OCI-LY1 (cell line): ENCODE data around the gene IL20RB.

ENCODE experiments used
- H2AFZ ChIP-seq: fragments of 200-600 bp; sonication (generic), shearing (Covaris generic); 2 replicates; pipeline ENCODE4 v1.6.0; 2014; ENCODE audit warnings: antibody characterized with exemption, mild to moderate bottlenecking, low read length
- H3F3A ChIP-seq: fragments of 200-600 bp; sonication (generic), shearing (Covaris generic); 2 replicates; pipeline ENCODE4 v1.6.0; 2014; ENCODE audit warnings: mild to moderate bottlenecking, antibody characterized with exemption, low read length, moderate library complexity; ENCODE audit not compliant: insufficient read depth
- H3K27ac ChIP-seq: fragments of 200-600 bp; sonication (generic); 2 replicates; pipeline ENCODE4 v1.5.1; 2014; ENCODE audit warnings: low read length, mixed run types, mild to moderate bottlenecking, low read depth; ENCODE audit not compliant: poor library complexity, severe bottlenecking
- H3K27me3 ChIP-seq: fragments of 200-600 bp; sonication (generic); 2 replicates; pipeline ENCODE4 v1.6.0; 2014; ENCODE audit warnings: antibody characterized with exemption, mild to moderate bottlenecking, low read length, moderate library complexity; ENCODE audit not compliant: insufficient read depth
- H3K36me3 ChIP-seq: fragments of 200-600 bp; sonication (generic); 2 replicates; pipeline ENCODE4 v1.6.1; 2014; ENCODE audit warnings: mild to moderate bottlenecking, antibody characterized with exemption, low read length, moderate library complexity, mixed read lengths; ENCODE audit not compliant: insufficient read depth
- H3K4me1 ChIP-seq: fragments of 200-600 bp; sonication (generic); 2 replicates; pipeline ENCODE4 v1.5.1; 2014; ENCODE audit warnings: mild to moderate bottlenecking, low read length, moderate library complexity; ENCODE audit not compliant: insufficient read depth, severe bottlenecking
- H3K4me2 ChIP-seq: fragments of 200-600 bp; sonication (generic), shearing (Covaris generic); 2 replicates; pipeline ENCODE4 v1.6.1; 2014; ENCODE audit warnings: low read length
- H3K4me3 ChIP-seq: fragments of 200-600 bp; sonication (generic); 2 replicates; pipeline ENCODE4 v1.5.1; 2014; ENCODE audit warnings: low read length, low read depth, mild to moderate bottlenecking, mixed read lengths; ENCODE audit not compliant: poor library complexity, severe bottlenecking
- H3K79me2 ChIP-seq: fragments of 200-600 bp; shearing (Covaris generic); 2 replicates; pipeline ENCODE4 v1.6.1; 2016; ENCODE audit warnings: mixed run types, low read length, mixed read lengths; ENCODE audit not compliant: insufficient read depth
- H3K9ac ChIP-seq: fragments of 200-600 bp; sonication (generic), shearing (Covaris generic); 2 replicates; pipeline ENCODE4 v1.6.1; 2014; ENCODE audit warnings: mild to moderate bottlenecking, low read length, mixed read lengths
- H3K9me2 ChIP-seq: fragments of 200-600 bp; sonication (generic), shearing (Covaris generic); 2 replicates; pipeline ENCODE4 v1.6.1; 2014; ENCODE audit warnings: low read depth, mild to moderate bottlenecking, low read length, mixed read lengths
- H3K9me3 ChIP-seq: fragments of 200-600 bp; shearing (Covaris generic); 2 replicates; pipeline ENCODE4 v1.6.1; 2014; ENCODE audit warnings: low read length, mixed read lengths
- H4K20me1 ChIP-seq: fragments of 200-600 bp; sonication (generic), shearing (Covaris generic); 2 replicates; pipeline ENCODE4 v1.6.0; 2016; ENCODE audit warnings: mild to moderate bottlenecking, low read length; ENCODE audit not compliant: insufficient read depth
- EZH2 ChIP-seq: fragments of 200-600 bp; sonication (generic), shearing (Covaris generic); IDR thresholded peaks from 2 replicates; pipeline ENCODE4 v1.8.0; 2017; ENCODE audit warnings: borderline replicate concordance, mixed run types, mild to moderate bottlenecking, antibody characterized with exemption, low read length, moderate library complexity, mixed read lengths
- TF ChIP-seq, protein P1 (sequence below): fragments of 200-600 bp; sonication (generic), shearing (Covaris generic); IDR thresholded peaks from 2 replicates; pipeline ENCODE4 v1.5.1; 2017; ENCODE audit warnings: mild to moderate bottlenecking, antibody characterized with exemption, low read length, moderate library complexity, mixed read lengths

The IL20RB gene

GRCh38 chr3:137008976-137009375, 51.2 kb downstream of the IL20RB start:
- Histone ChIP-seq H4K20me1 (no peaks in the 10 kb centered on the region), H3K9me3 (no peaks in the 10 kb centered on the region), H3K9ac (no peak overlapping the region), H3K79me2 (no peaks in the 10 kb centered on the region), H3K27me3 (no peaks in the 10 kb centered on the region), H3K4me3 (no peak overlapping the region), H2AFZ (no peak overlapping the region), H3K36me3 (no peaks in the 10 kb centered on the region), H3K4me2 (no peak overlapping the region), H3K9me2 (no peaks in the 10 kb centered on the region), H3F3A (no peaks in the 10 kb centered on the region), H3K4me1 (peaks cover 6% of the 10 kb centered on the region), H3K27ac (no peak overlapping the region)
- TF ChIP-seq, protein P1, sequence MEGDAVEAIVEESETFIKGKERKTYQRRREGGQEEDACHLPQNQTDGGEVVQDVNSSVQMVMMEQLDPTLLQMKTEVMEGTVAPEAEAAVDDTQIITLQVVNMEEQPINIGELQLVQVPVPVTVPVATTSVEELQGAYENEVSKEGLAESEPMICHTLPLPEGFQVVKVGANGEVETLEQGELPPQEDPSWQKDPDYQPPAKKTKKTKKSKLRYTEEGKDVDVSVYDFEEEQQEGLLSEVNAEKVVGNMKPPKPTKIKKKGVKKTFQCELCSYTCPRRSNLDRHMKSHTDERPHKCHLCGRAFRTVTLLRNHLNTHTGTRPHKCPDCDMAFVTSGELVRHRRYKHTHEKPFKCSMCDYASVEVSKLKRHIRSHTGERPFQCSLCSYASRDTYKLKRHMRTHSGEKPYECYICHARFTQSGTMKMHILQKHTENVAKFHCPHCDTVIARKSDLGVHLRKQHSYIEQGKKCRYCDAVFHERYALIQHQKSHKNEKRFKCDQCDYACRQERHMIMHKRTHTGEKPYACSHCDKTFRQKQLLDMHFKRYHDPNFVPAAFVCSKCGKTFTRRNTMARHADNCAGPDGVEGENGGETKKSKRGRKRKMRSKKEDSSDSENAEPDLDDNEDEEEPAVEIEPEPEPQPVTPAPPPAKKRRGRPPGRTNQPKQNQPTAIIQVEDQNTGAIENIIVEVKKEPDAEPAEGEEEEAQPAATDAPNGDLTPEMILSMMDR, result no peak
- no peak for TF ChIP-seq EZH2

DNA sequence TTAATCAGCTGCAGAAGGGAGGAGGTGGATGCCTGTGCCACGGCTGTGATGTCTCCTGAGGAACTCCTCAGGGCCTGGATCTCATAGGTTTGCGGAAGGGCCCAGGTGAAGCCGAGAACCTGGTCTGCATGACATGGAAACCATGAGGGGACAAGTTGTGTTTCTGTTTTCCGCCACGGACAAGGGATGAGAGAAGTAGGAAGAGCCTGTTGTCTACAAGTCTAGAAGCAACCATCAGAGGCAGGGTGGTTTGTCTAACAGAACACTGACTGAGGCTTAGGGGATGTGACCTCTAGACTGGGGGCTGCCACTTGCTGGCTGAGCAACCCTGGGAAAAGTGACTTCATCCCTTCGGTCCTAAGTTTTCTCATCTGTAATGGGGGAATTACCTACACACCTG, 52.4 kb downstream of the IL20RB start:
- H3K4me1 ChIP-seq, result peaks cover 12% of the 10 kb centered on the region
- no peak overlapping the region for H3K4me2 ChIP-seq
- no peaks in the 10 kb centered on the region for H3K36me3 ChIP-seq
- H3K27ac ChIP-seq, result no peak overlapping the region
- no peak overlapping the region for H3K4me3 ChIP-seq
- no peaks in the 10 kb centered on the region for H3K9me2 ChIP-seq
- no peaks in the 10 kb centered on the region for H4K20me1 ChIP-seq
- no peak overlapping the region for H2AFZ ChIP-seq
- no peaks in the 10 kb centered on the region for H3K9me3 ChIP-seq
- H3F3A ChIP-seq, result no peaks in the 10 kb centered on the region
- H3K79me2 ChIP-seq, result no peaks in the 10 kb centered on the region
- H3K9ac ChIP-seq, result no peak overlapping the region
- TF ChIP-seq EZH2, result no peak
- TF ChIP-seq, protein P1, result no peak
- H3K27me3 ChIP-seq, result no peaks in the 10 kb centered on the region

DNA sequence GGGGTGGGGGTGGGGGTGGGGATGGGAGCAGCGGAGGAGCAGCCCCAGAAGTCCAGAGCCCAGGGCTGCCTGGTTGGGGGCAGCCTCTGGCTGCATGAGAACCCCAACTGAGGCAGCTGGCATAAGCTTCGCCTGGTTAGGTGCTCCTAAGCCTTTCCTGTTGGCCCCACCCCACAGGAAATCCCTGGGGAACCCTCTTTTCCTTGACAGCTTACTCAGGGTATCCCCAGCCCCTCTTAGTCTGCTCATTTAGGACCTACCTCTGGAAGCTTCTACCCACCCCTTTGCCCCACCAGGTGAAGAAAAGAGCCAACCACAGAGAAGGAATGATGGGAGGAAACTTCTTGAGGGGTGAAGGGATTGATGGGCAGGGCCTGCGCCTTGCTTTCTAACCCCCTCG, 53.4 kb downstream of the IL20RB start:
- no peaks in the 10 kb centered on the region for H3K9me2 ChIP-seq
- no peaks in the 10 kb centered on the region for H3K27me3 ChIP-seq
- no peak overlapping the region for H2AFZ ChIP-seq
- H3K79me2 ChIP-seq, result no peaks in the 10 kb centered on the region
- H3K4me2 ChIP-seq, result no peak overlapping the region
- no peak overlapping the region for H3K9ac ChIP-seq
- no peaks in the 10 kb centered on the region for H3K36me3 ChIP-seq
- H3K4me1 ChIP-seq, result peaks cover 12% of the 10 kb centered on the region
- TF ChIP-seq, protein P1, result no peak
- no peak for TF ChIP-seq EZH2
- H4K20me1 ChIP-seq, result no peaks in the 10 kb centered on the region
- H3K4me3 ChIP-seq, result no peak overlapping the region
- no peaks in the 10 kb centered on the region for H3K9me3 ChIP-seq
- H3K27ac ChIP-seq, result no peak overlapping the region
- H3F3A ChIP-seq, result no peaks in the 10 kb centered on the region
